Neural cell (in vitro differentiated cells): ENCODE measurements around the gene SMTN. TPM values are rescaled to one million over a fixed set of nuclear protein-coding genes. Genes with fewer than 3 reads are reported as not detected.

Source experiments
- H2AFZ ChIP-seq: fragments of 200-600, 300-800 bp; sonication (generic), shearing (Covaris generic); 2 replicates; pipeline ENCODE4 v1.6.0; 2014; ENCODE audit warnings: low read depth, mild to moderate bottlenecking, antibody characterized with exemption, low read length, moderate library complexity
- H3F3A ChIP-seq: fragments of 200-600 bp; shearing (Covaris generic); 2 replicates; pipeline ENCODE4 v1.6.1; 2016; ENCODE audit warnings: mild to moderate bottlenecking, moderate library complexity, mixed read lengths, antibody characterized with exemption, low read length; ENCODE audit not compliant: insufficient read depth, poor library complexity, severe bottlenecking
- H3K27ac ChIP-seq: fragments of 200-600, 300-800 bp; sonication (generic), shearing (Covaris generic); 2 replicates; pipeline ENCODE4 v1.5.1; 2014; ENCODE audit warnings: mild to moderate bottlenecking, low read length, moderate library complexity
- H3K27me3 ChIP-seq: fragments of 300-800, 200-600 bp; sonication (generic), shearing (Covaris generic); 2 replicates; pipeline ENCODE4 v1.6.0; 2014; ENCODE audit warnings: mild to moderate bottlenecking, low read depth, low read length, moderate library complexity; ENCODE audit not compliant: insufficient read depth
- H3K36me3 ChIP-seq: fragments of 300-800, 200-600 bp; sonication (generic), shearing (Covaris generic); 2 replicates; pipeline ENCODE4 v1.5.1; 2014; ENCODE audit warnings: mild to moderate bottlenecking, antibody characterized with exemption, low read length, moderate library complexity; ENCODE audit not compliant: insufficient read depth
- H3K4me2 ChIP-seq: fragments of 300-800, 200-600 bp; sonication (generic), shearing (Covaris generic); 2 replicates; pipeline ENCODE4 v1.6.0; 2014; ENCODE audit warnings: mild to moderate bottlenecking, low read length
- H3K4me3 ChIP-seq: fragments of 300-800, 200-600 bp; sonication (generic), shearing (Covaris generic); 2 replicates; pipeline ENCODE4 v1.5.1; 2014; ENCODE audit warnings: mild to moderate bottlenecking, low read length, moderate library complexity
- H3K79me2 ChIP-seq: fragments of 200-600 bp; shearing (Covaris generic); replicated peaks from 2 replicates; pipeline ENCODE4 v1.6.0; 2014; ENCODE audit warnings: mild to moderate bottlenecking, low read length, moderate library complexity; ENCODE audit not compliant: insufficient read depth
- H3K9ac ChIP-seq: fragments of 300-800, 200-600 bp; sonication (generic), shearing (Covaris generic); 2 replicates; pipeline ENCODE4 v1.6.1; 2016; ENCODE audit warnings: mild to moderate bottlenecking, low read length, mixed read lengths
- H3K9me2 ChIP-seq: fragments of 200-600 bp; shearing (Covaris generic); 2 replicates; pipeline ENCODE4 v1.6.1; 2016; ENCODE audit warnings: mild to moderate bottlenecking, low read length, mixed read lengths; ENCODE audit not compliant: insufficient read depth
- H3K9me3 ChIP-seq: fragments of 200-600, 300-800 bp; sonication (generic), shearing (Covaris generic); 2 replicates; pipeline ENCODE4 v1.6.1; 2016; ENCODE audit warnings: mild to moderate bottlenecking, mixed run types, low read length, moderate library complexity, mixed read lengths
- H4K20me1 ChIP-seq: fragments of 200-600 bp; shearing (Covaris generic); 2 replicates; pipeline ENCODE4 v1.6.1; 2016; ENCODE audit warnings: mild to moderate bottlenecking, mixed run types; ENCODE audit not compliant: insufficient read depth
- EP300 ChIP-seq: fragments of 450-650 bp; conservative IDR thresholded peaks from 2 replicates; pipeline ENCODE4 v1.6.1; 2014; ENCODE audit warnings: antibody characterized with exemption, mild to moderate bottlenecking, moderate library complexity; ENCODE audit not compliant: poor library complexity, severe bottlenecking
- EZH2 ChIP-seq: fragments of 200-600, 300-800 bp; shearing (Covaris generic), sonication (generic); IDR thresholded peaks from 2 replicates; pipeline ENCODE4 v1.6.1; 2014; ENCODE audit warnings: antibody characterized with exemption, low read length, borderline replicate concordance, mild to moderate bottlenecking; ENCODE audit not compliant: insufficient read depth, poor library complexity, severe bottlenecking
- MXI1 ChIP-seq: fragments of 450-650 bp; conservative IDR thresholded peaks from 2 replicates; pipeline ENCODE4 v1.6.1; 2014; ENCODE audit warnings: antibody characterized with exemption, mild to moderate bottlenecking; ENCODE audit not compliant: poor library complexity, severe bottlenecking
- POLR2AphosphoS5 ChIP-seq: IDR thresholded peaks from 2 replicates; pipeline ENCODE4 v1.6.1; 2012
- RAD21 ChIP-seq: fragments of 450-650 bp; conservative IDR thresholded peaks from 2 replicates; pipeline ENCODE4 v1.6.1; 2014; ENCODE audit warnings: antibody characterized with exemption, mild to moderate bottlenecking, moderate library complexity
- SMC3 ChIP-seq: fragments of 450-650 bp; conservative IDR thresholded peaks from 2 replicates; pipeline ENCODE4 v1.6.1; 2014; ENCODE audit warnings: antibody characterized with exemption, mild to moderate bottlenecking, moderate library complexity; ENCODE audit not compliant: poor library complexity
- TAF1 ChIP-seq: IDR thresholded peaks from 2 replicates; pipeline ENCODE4 v1.6.1; 2012; ENCODE audit warnings: low read depth
- polyA plus RNA-seq: library from polyadenylated mRNA; depleted of rRNA; stranded (reverse); fragments of >200 nt; gene quantifications from 2 replicates; pipeline ENCODE4 v1.2.3, GENCODE V29; 2014
- TF ChIP-seq, protein P1 (sequence below): IDR thresholded peaks from 2 replicates; pipeline ENCODE4 v1.6.1; 2012; ENCODE audit warnings: borderline replicate concordance
- TF ChIP-seq, protein P2 (sequence below): fragments of 450-650 bp; IDR thresholded peaks from 2 replicates; pipeline ENCODE4 v1.5.1; 2014; ENCODE audit warnings: antibody characterized with exemption, mild to moderate bottlenecking, moderate library complexity; ENCODE audit not compliant: poor library complexity, severe bottlenecking

Gene SMTN
- polyA plus RNA-seq, 1 donor from 2014 or later: 3.4 TPM

DNA sequence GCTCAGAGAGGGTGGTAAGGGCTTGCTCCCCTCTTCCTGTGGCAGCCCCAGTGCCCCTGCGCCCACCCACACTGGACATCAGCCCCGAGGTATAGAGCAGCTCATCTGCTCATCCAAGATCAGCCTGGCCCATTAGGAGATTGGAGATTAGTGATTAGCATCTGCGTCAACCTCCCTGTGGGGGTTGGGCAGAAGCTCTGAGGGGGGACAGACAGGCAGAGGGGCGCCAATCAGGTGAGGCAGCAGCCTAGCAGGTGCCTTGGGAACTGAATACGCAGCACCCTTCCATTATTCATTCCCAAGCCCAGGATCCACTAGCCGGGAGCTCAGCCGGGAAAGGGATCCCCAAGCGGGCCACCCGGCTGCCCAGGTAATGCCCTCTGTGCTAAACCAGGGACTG lies 11.0 kb downstream of the SMTN start:
- Histone ChIP-seq H3K9me2 (no peaks in the 10 kb centered on the region), H3K4me2 (no peak overlapping the region), H3K79me2 (no peaks in the 10 kb centered on the region), H4K20me1 (no peaks in the 10 kb centered on the region), H3K27me3 (no peaks in the 10 kb centered on the region), H3K4me3 (no peak overlapping the region), H3K27ac (no peak overlapping the region), H3F3A (no peaks in the 10 kb centered on the region), H3K36me3 (no peaks in the 10 kb centered on the region), H2AFZ (no peak overlapping the region), H3K9ac (no peak overlapping the region), H3K9me3 (no peaks in the 10 kb centered on the region)
- TF ChIP-seq, protein P1, sequence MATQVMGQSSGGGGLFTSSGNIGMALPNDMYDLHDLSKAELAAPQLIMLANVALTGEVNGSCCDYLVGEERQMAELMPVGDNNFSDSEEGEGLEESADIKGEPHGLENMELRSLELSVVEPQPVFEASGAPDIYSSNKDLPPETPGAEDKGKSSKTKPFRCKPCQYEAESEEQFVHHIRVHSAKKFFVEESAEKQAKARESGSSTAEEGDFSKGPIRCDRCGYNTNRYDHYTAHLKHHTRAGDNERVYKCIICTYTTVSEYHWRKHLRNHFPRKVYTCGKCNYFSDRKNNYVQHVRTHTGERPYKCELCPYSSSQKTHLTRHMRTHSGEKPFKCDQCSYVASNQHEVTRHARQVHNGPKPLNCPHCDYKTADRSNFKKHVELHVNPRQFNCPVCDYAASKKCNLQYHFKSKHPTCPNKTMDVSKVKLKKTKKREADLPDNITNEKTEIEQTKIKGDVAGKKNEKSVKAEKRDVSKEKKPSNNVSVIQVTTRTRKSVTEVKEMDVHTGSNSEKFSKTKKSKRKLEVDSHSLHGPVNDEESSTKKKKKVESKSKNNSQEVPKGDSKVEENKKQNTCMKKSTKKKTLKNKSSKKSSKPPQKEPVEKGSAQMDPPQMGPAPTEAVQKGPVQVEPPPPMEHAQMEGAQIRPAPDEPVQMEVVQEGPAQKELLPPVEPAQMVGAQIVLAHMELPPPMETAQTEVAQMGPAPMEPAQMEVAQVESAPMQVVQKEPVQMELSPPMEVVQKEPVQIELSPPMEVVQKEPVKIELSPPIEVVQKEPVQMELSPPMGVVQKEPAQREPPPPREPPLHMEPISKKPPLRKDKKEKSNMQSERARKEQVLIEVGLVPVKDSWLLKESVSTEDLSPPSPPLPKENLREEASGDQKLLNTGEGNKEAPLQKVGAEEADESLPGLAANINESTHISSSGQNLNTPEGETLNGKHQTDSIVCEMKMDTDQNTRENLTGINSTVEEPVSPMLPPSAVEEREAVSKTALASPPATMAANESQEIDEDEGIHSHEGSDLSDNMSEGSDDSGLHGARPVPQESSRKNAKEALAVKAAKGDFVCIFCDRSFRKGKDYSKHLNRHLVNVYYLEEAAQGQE: no peak
- TF ChIP-seq, protein P2, sequence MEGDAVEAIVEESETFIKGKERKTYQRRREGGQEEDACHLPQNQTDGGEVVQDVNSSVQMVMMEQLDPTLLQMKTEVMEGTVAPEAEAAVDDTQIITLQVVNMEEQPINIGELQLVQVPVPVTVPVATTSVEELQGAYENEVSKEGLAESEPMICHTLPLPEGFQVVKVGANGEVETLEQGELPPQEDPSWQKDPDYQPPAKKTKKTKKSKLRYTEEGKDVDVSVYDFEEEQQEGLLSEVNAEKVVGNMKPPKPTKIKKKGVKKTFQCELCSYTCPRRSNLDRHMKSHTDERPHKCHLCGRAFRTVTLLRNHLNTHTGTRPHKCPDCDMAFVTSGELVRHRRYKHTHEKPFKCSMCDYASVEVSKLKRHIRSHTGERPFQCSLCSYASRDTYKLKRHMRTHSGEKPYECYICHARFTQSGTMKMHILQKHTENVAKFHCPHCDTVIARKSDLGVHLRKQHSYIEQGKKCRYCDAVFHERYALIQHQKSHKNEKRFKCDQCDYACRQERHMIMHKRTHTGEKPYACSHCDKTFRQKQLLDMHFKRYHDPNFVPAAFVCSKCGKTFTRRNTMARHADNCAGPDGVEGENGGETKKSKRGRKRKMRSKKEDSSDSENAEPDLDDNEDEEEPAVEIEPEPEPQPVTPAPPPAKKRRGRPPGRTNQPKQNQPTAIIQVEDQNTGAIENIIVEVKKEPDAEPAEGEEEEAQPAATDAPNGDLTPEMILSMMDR: no peak
- TF ChIP-seq MXI1 (no peak), POLR2AphosphoS5 (no peak), EP300 (no peak), TAF1 (no peak), RAD21 (no peak), SMC3 (no peak), EZH2 (no peak)

DNA sequence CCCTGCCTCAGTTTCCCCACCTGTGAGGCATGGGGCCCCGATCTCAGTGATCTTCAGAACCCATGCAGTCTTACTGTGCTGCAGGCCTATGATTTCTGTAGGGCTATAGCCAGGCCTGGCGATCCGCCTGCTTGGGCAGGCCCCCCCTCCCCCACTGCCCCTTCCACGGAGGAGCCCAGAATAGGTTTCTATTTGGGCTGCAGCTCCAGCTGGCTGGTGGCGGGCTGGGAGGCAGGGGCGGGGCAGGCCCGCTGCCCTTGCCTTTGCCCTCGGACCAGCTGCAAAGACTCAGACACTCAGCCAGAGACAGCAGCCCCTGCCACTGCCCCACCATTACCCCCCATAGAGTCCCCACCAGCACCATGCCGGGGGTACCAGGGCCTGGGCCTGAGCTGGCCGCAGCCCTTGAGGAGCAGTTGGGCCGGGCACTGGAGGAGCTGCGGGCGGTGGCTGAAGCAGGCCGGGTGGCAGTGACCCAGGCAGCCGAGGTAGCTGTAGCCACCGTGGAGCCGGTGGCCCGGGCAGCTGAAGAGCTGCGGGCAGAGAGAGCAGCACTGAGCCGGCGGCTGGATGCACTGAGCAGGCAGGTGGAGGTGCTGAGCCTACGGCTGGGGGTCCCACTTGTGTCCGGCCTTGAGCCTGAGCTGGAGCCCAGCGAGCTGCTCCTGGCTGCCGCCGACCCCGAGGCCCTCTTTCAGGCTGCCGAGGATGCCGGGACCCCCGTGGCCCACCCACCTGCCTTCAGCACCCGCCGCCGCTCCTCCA lies 12.2 kb downstream of the SMTN start:
- no peaks in the 10 kb centered on the region for H4K20me1 ChIP-seq
- H3K4me2 ChIP-seq: no peak overlapping the region
- H3K4me3 ChIP-seq: no peak overlapping the region
- H3K79me2 ChIP-seq: no peaks in the 10 kb centered on the region
- H3K9me2 ChIP-seq: no peaks in the 10 kb centered on the region
- no peaks in the 10 kb centered on the region for H3K36me3 ChIP-seq
- H3K27me3 ChIP-seq: no peaks in the 10 kb centered on the region
- no peak overlapping the region for H3K9ac ChIP-seq
- no peaks in the 10 kb centered on the region for H3F3A ChIP-seq
- TF ChIP-seq, protein P2: no peak
- TF ChIP-seq RAD21 (no peak), SMC3 (no peak), EZH2 (no peak), POLR2AphosphoS5 (no peak), EP300 (no peak), MXI1 (no peak), TAF1 (no peak)
- TF ChIP-seq, protein P1: no peak
- no peak overlapping the region for H2AFZ ChIP-seq
- H3K27ac ChIP-seq: no peak overlapping the region
- no peaks in the 10 kb centered on the region for H3K9me3 ChIP-seq
